Measurements from ENCODE around the gene HUWE1. TPM values are rescaled to one million over a fixed set of nuclear protein-coding genes. Genes with fewer than 3 reads are reported as not detected.

Gene HUWE1
- total RNA-seq, 4 donors from 2014 or later: 104 to 117 (median 112) TPM

- no peak for TF ChIP-seq CTCF (IDR thresholded peaks at IDR 0.05; ENCODE audit: low read depth)
Observed at GRCh38 chrX:53660004-53660403, 26.5 kb downstream of the HUWE1 start.

- no peak for TF ChIP-seq CTCF (IDR thresholded peaks at IDR 0.05; ENCODE audit: low read depth)
Observed at GRCh38 chrX:53659039-53659438, 27.5 kb downstream of the HUWE1 start.

- TF ChIP-seq CTCF (IDR thresholded peaks at IDR 0.05; ENCODE audit: low read depth): no peak
Observed at GRCh38 chrX:53656845-53657244, 29.7 kb downstream of the HUWE1 start.

- TF ChIP-seq CTCF (IDR thresholded peaks at IDR 0.05; ENCODE audit: low read depth): no peak
Observed at GRCh38 chrX:53654376-53654775, 32.1 kb downstream of the HUWE1 start.

GRCh38 chrX:53644751-53645150 lies 41.8 kb downstream of the HUWE1 start:
- TF ChIP-seq CTCF (IDR thresholded peaks at IDR 0.05; ENCODE audit: low read depth): no peak

GRCh38 chrX:53642337-53642736 lies 44.2 kb downstream of the HUWE1 start:
- no peak for TF ChIP-seq CTCF (IDR thresholded peaks at IDR 0.05; ENCODE audit: low read depth)

- no peak for TF ChIP-seq CTCF (IDR thresholded peaks at IDR 0.05; ENCODE audit: low read depth)
Observed at GRCh38 chrX:53639257-53639656, 47.3 kb downstream of the HUWE1 start.
